Neuronal stem cell (in vitro differentiated cells): ENCODE results near the gene ENTHD1.

Source experiments
- DNase-seq: peaks from one replicate; pipeline ENCODE4 v3.0.0-alpha.2; 2013; ENCODE audit warnings: low spot score
- H2AFZ ChIP-seq: one replicate; pipeline ENCODE4 v1.6.1; 2013; ENCODE audit warnings: mild to moderate bottlenecking, low read length, inconsistent platforms
- H2AK5ac ChIP-seq: 2 replicates; pipeline ENCODE4 v1.6.1; 2013; ENCODE audit warnings: low read depth, mild to moderate bottlenecking, inconsistent platforms, low read length, moderate library complexity, mixed read lengths
- H2BK120ac ChIP-seq: 2 replicates; pipeline ENCODE4 v1.6.1; 2013; ENCODE audit warnings: low read depth, mild to moderate bottlenecking, inconsistent platforms, low read length, moderate library complexity, mixed read lengths
- H2BK12ac ChIP-seq: one replicate; pipeline ENCODE4 v1.6.1; 2013; ENCODE audit warnings: low read length, inconsistent platforms
- H2BK15ac ChIP-seq: 2 replicates; pipeline ENCODE4 v1.6.1; 2013; ENCODE audit warnings: mild to moderate bottlenecking, low read length, inconsistent platforms, mixed read lengths
- H2BK5ac ChIP-seq: one replicate; pipeline ENCODE4 v1.6.1; 2013; ENCODE audit warnings: inconsistent platforms, mild to moderate bottlenecking, low read length, moderate library complexity
- H3K14ac ChIP-seq: one replicate; pipeline ENCODE4 v1.6.1; 2013; ENCODE audit warnings: low read length, inconsistent platforms
- H3K18ac ChIP-seq: 2 replicates; pipeline ENCODE4 v1.6.1; 2013; ENCODE audit warnings: low read length, inconsistent platforms
- H3K23ac ChIP-seq: 2 replicates; pipeline ENCODE4 v1.6.1; 2013; ENCODE audit warnings: low read depth, mild to moderate bottlenecking, mixed read lengths, low read length, inconsistent platforms; ENCODE audit not compliant: poor library complexity
- H3K27ac ChIP-seq: replicated peaks from 3 replicates; pipeline ENCODE4 v1.5.1; 2013; ENCODE audit warnings: low read length, inconsistent platforms
- H3K27me3 ChIP-seq, 3 experiments: 2 replicates each; pipeline ENCODE4 v1.6.1; 2013; ENCODE audit warnings: low read length in 3 of 3, mild to moderate bottlenecking in 2 of 3, inconsistent platforms in 1 of 3, low read depth in 1 of 3, mixed read lengths in 1 of 3, moderate library complexity in 1 of 3; ENCODE audit not compliant: control insufficient read depth in 3 of 3, insufficient read depth in 3 of 3
- H3K36me3 ChIP-seq, 2 donors: replicated peaks in 1 of 2; 2 replicates each; pipeline ENCODE4 v1.6.1; 2013; ENCODE audit warnings: low read length in 2 of 2; ENCODE audit not compliant: control insufficient read depth in 2 of 2, insufficient read depth in 2 of 2
- H3K4ac ChIP-seq: 2 replicates; pipeline ENCODE4 v1.6.1; 2013; ENCODE audit warnings: inconsistent platforms, mild to moderate bottlenecking, low read length, moderate library complexity
- H3K4me1 ChIP-seq, 2 donors: 1 replicate in 1 of 2; 2 replicates in 1 of 2; pipeline ENCODE4 v1.6.1; 2013; ENCODE audit warnings: low read length in 2 of 2, low read depth in 1 of 2; ENCODE audit not compliant: control insufficient read depth in 2 of 2, insufficient read depth in 1 of 2
- H3K4me2 ChIP-seq: one replicate; pipeline ENCODE4 v1.6.1; 2013; ENCODE audit warnings: mild to moderate bottlenecking, low read length, inconsistent platforms; ENCODE audit not compliant: insufficient read depth, poor library complexity, severe bottlenecking
- H3K4me3 ChIP-seq, 2 donors: 2 replicates each; pipeline ENCODE4 v1.5.1; 2013; ENCODE audit warnings: low read length in 2 of 2, mild to moderate bottlenecking in 2 of 2, inconsistent platforms in 1 of 2, moderate library complexity in 1 of 2
- H3K79me1 ChIP-seq: one replicate; pipeline ENCODE4 v1.6.1; 2013; ENCODE audit warnings: low read depth, mild to moderate bottlenecking, inconsistent platforms, low read length, moderate library complexity
- H3K9ac ChIP-seq: one replicate; pipeline ENCODE4 v1.6.1; 2013; ENCODE audit warnings: mild to moderate bottlenecking, low read depth, low read length, inconsistent platforms; ENCODE audit not compliant: poor library complexity
- H3K9me3 ChIP-seq, 2 donors: replicated peaks in 1 of 2; 2 replicates each; pipeline versions ENCODE3 to v1.6.1; 2013; ENCODE audit warnings: low read length in 2 of 2, mild to moderate bottlenecking in 2 of 2, inconsistent platforms in 1 of 2, low read depth in 1 of 2, mixed read lengths in 1 of 2, moderate library complexity in 1 of 2; ENCODE audit not compliant: control insufficient read depth in 2 of 2, insufficient read depth in 1 of 2
- H4K8ac ChIP-seq: one replicate; pipeline ENCODE4 v1.6.1; 2013; ENCODE audit warnings: low read depth, mild to moderate bottlenecking, inconsistent platforms, low read length, moderate library complexity
- H4K91ac ChIP-seq: one replicate; pipeline ENCODE4 v1.6.1; 2013; ENCODE audit warnings: low read length, low read depth, mild to moderate bottlenecking, inconsistent platforms; ENCODE audit not compliant: poor library complexity
- WGBS, 2 donors: extraction: QIAGEN DNeasy Blood & Tissue Kit; methylation state at CpG; one replicate each; pipeline ENCODE4 v1.1.7; 2013; ENCODE audit warnings: missing lambda C conversion rate in 2 of 2, mixed read lengths in 1 of 2; ENCODE audit not compliant: insufficient read length in 2 of 2, insufficient replicate concordance in 1 of 2; ENCODE audit errors: extremely low coverage in 2 of 2; 5-methylcytosine and 5-hydroxymethylcytosine counted together

ENTHD1 gene

DNA sequence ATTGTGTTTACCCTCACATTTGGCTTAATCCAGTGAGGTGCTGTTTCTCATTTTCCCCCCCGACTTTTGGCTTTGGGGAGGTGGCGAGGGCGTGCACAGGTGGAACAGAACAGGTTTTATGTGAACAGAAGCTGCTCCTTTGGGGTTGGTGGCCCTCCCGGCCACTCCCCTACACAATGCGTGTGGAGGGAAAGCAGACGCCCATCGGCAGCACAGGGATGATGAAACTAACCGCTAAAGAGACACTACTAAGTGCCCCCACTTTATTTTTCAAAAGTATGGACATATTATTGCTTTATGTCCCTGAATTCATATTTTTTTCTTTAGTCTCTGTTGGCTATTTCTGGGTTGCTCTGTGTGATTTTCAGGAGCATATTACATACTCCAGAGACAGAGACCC is 160.9 kb downstream of the ENTHD1 start:
- Histone ChIP-seq H4K91ac (no peak overlapping the region), H4K8ac (no peak overlapping the region), H2BK5ac (no peak overlapping the region), H2BK15ac (no peak overlapping the region), H2AK5ac (no peak overlapping the region), H3K23ac (no peak overlapping the region), H2BK12ac (no peak overlapping the region), H3K79me1 (no peaks in the 10 kb centered on the region), H3K27ac (no peak overlapping the region), H2AFZ (no peak overlapping the region), H3K4me2 (no peak overlapping the region), H3K9ac (no peak overlapping the region), H3K27me3 (peaks cover 0 to 9% (median 2%) of the 10 kb centered on the region in 3 experiments), H3K4ac (no peak overlapping the region), H3K4me3 (no peak overlapping the region), H3K14ac (no peak overlapping the region), H3K4me1 (peaks cover 0 to 6% of the 10 kb centered on the region in 2 donors), H3K9me3 (peaks cover 0 to 2% of the 10 kb centered on the region in 2 donors), H3K36me3 (no peaks in the 10 kb centered on the region), H3K18ac (no peak overlapping the region), H2BK120ac (no peak overlapping the region)
- WGBS, 2 donors = no CpG with 5 or more reads among the region's 8 CpGs
- DNase-seq = no peak

DNA sequence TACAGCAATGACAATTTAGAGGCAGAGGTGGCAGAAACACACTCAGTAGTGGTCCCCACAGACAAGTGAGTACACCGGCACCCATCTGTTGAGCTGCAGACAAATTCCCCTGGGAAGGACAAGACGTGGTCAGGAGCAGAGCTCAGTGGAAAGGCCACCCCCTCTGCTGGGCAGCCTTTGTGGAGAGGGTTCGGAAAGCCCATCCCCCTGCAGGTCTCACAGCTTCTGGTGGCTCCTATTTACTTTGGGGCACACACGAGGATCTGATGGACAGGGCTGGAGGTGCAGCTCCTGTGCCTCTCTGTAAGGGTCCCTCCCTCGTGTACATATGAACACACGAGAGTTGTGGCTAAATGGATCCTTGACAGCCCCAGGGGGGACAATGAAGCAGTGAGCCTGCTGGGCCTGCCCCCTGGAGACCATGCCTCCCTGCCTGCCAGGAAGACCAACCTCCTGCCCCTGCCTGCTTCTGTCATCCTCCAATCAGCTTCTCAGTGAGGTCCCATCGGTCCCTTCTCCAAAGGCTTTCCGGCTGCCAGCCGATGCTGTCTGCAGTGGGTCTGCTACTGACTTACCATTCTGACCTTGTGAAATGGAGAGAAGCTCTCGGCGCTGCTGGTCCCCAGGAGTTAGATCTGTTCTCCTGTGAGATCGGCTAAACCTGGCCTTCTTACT is 161.5 kb downstream of the ENTHD1 start:
- H2BK5ac ChIP-seq = no peak overlapping the region
- H3K4ac ChIP-seq = no peak overlapping the region
- H2BK12ac ChIP-seq = peak overlapping the region; percentile 4
- peaks cover 0 to 2% of the 10 kb centered on the region in 2 donors for H3K9me3 ChIP-seq
- H3K27ac ChIP-seq = no peak overlapping the region
- H3K18ac ChIP-seq = peak overlapping the region; percentile 15
- H3K14ac ChIP-seq = no peak overlapping the region
- peaks cover 0 to 6% of the 10 kb centered on the region in 2 donors for H3K4me1 ChIP-seq
- no peak for DNase-seq
- H3K79me1 ChIP-seq = no peaks in the 10 kb centered on the region
- H3K4me3 ChIP-seq = no peak overlapping the region
- peaks cover 0 to 8% (median 2%) of the 10 kb centered on the region in 3 experiments for H3K27me3 ChIP-seq
- peak overlapping the region; percentile 17 for H3K23ac ChIP-seq
- no peak overlapping the region for H4K8ac ChIP-seq
- H3K4me2 ChIP-seq = no peak overlapping the region
- H4K91ac ChIP-seq = no peak overlapping the region
- no peak overlapping the region for H2BK15ac ChIP-seq
- H2AK5ac ChIP-seq = peak overlapping the region; percentile 41
- no peak overlapping the region for H2AFZ ChIP-seq
- no peak overlapping the region for H2BK120ac ChIP-seq
- no peaks in the 10 kb centered on the region for H3K36me3 ChIP-seq
- no CpG with 5 or more reads among the region's 12 CpGs for WGBS, 2 donors
- H3K9ac ChIP-seq = no peak overlapping the region

DNA sequence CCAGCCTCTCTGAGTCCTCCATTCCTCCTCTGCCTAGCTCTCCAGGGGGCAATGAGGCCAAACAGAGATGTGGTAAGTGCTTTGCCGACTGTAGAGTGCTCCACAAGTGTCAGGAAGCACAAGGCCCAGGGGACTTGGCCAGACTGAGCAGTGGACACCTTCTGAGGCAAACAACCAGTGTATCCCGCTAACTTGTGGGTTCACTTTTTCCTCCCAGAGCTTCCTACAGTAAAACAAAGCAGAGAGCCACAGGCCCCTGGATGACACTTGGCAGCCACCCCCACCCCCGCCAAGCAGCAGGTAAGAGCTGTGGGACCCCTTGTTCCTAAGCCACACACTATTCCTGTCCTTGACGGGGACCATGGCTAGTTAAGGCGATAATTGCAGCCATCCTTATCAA is 162.1 kb downstream of the ENTHD1 start:
- Histone ChIP-seq H3K4ac (no peak overlapping the region), H3K9me3 (peaks cover 0 to 2% of the 10 kb centered on the region in 2 donors), H3K27ac (no peak overlapping the region), H3K9ac (no peak overlapping the region), H3K23ac (no peak overlapping the region), H3K18ac (no peak overlapping the region), H2AFZ (no peak overlapping the region), H3K4me3 (no peak overlapping the region), H3K4me1 (peaks cover 0 to 6% of the 10 kb centered on the region in 2 donors), H2BK120ac (no peak overlapping the region), H4K91ac (no peak overlapping the region), H3K36me3 (no peaks in the 10 kb centered on the region), H4K8ac (no peak overlapping the region), H3K27me3 (peaks cover 0 to 5% (median 2%) of the 10 kb centered on the region in 3 experiments), H3K79me1 (no peaks in the 10 kb centered on the region), H2BK12ac (peak overlapping the region; percentile 4), H3K14ac (no peak overlapping the region), H2AK5ac (peak overlapping the region; percentile 41), H2BK15ac (no peak overlapping the region), H2BK5ac (no peak overlapping the region), H3K4me2 (no peak overlapping the region)
- DNase-seq = no peak
- WGBS, 2 donors = no CpG with 5 or more reads among the region's 5 CpGs

DNA sequence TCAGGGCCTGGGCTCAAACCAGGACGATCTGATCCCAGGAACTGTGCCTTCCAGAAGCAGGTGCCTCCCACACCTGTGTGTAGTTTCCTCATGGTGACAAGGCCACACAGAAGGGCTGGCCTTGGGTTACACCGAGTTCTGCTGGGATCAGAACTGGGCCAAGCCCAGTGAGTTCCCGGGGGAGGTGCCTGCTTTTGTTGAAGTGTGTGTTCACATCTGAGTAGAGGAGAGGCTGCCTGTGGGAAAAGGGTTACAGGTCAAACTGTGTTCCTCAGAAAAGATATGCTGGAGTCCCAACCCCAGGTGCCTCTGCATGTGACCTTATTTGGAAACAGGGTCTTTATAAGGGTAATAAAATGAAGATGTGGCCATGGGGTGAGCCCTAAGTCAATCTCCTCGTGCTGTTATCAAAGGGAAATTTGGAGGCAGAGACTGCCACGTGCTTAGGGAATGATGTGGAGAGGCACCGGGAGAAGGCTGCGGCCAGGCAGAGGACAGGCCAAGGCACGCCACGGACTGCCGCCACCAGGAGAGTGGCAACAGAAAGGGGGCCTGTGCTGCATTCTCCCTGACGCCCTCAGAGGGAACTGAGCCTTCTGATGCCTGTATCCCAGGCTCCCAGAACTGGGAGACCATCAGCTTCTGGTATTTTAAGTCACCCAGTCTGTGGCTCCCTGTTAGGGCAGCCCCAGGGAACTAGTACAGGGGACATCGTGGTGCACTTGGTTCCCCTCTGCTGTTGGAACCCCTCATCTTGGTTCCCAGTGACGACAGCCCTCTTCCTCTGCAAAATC is 164.2 kb downstream of the ENTHD1 start:
- peak overlapping the region; percentile 76 for H2BK15ac ChIP-seq
- H3K79me1 ChIP-seq = no peaks in the 10 kb centered on the region
- no peak overlapping the region for H3K4me3 ChIP-seq
- no peak overlapping the region for H3K18ac ChIP-seq
- H3K36me3 ChIP-seq = no peaks in the 10 kb centered on the region
- peaks cover 0 to 8% (median 0%) of the 10 kb centered on the region in 3 experiments for H3K27me3 ChIP-seq
- H2BK120ac ChIP-seq = no peak overlapping the region
- H3K4me2 ChIP-seq = no peak overlapping the region
- no peak for DNase-seq
- H3K4me1 ChIP-seq = peaks cover 0 to 9% of the 10 kb centered on the region in 2 donors
- no peak overlapping the region for H2AFZ ChIP-seq
- H3K23ac ChIP-seq = no peak overlapping the region
- no peak overlapping the region for H3K4ac ChIP-seq
- H4K91ac ChIP-seq = no peak overlapping the region
- H4K8ac ChIP-seq = peak overlapping the region; percentile 75
- no peak overlapping the region for H2BK5ac ChIP-seq
- H2BK12ac ChIP-seq = no peak overlapping the region
- peak overlapping the region; percentile 32 for H2AK5ac ChIP-seq
- no peaks in the 10 kb centered on the region for H3K9me3 ChIP-seq
- WGBS, 2 donors = no CpG with 5 or more reads among the region's 13 CpGs
- no peak overlapping the region for H3K27ac ChIP-seq
- H3K9ac ChIP-seq = no peak overlapping the region
- H3K14ac ChIP-seq = no peak overlapping the region
